SW 1271 (cell line): ENCODE data around the gene EFEMP1.
"Not testable (repeated sequence)": the region's sequence is repeated elsewhere in the genome, so short reads cannot be mapped to it uniquely, and the experiment has no call there.

ENCODE experiments used
- DNase-seq, 2 experiments: peaks; one replicate each; lab custom pipeline; 2025; lab: John Stamatoyannopoulos, UW

The EFEMP1 gene

GRCh38 chr2:55865096-55865835 is 58.3 kb downstream of the EFEMP1 start:
- DNase-seq = no peak

GRCh38 chr2:55864351-55865084 is 59.1 kb downstream of the EFEMP1 start:
- no peak for DNase-seq

GRCh38 chr2:55862673-55863390 is 60.8 kb downstream of the EFEMP1 start:
- DNase-seq = peak; percentile 91 to 94

- DNase-seq = peak; percentile 32 to 66
Measured at GRCh38 chr2:55862246-55862645, 61.3 kb downstream of the EFEMP1 start.

GRCh38 chr2:55861733-55862132 is 61.8 kb downstream of the EFEMP1 start:
- no peak for DNase-seq

GRCh38 chr2:55860832-55861231 is 62.8 kb downstream of the EFEMP1 start:
- DNase-seq = no peak

GRCh38 chr2:55859875-55860274 is 63.7 kb downstream of the EFEMP1 start:
- DNase-seq = no peak

- DNase-seq = no peak
Measured at GRCh38 chr2:55857766-55858165, 65.8 kb downstream of the EFEMP1 start.

- no peak for DNase-seq
Measured at GRCh38 chr2:55856936-55857335, 66.6 kb downstream of the EFEMP1 start.

GRCh38 chr2:55848096-55848495 is 75.5 kb downstream of the EFEMP1 start:
- no peak for DNase-seq

GRCh38 chr2:55846426-55846825 is 77.2 kb downstream of the EFEMP1 start:
- DNase-seq = no peak

GRCh38 chr2:55844986-55845385 is 78.6 kb downstream of the EFEMP1 start:
- DNase-seq = no peak

- no peak for DNase-seq
Measured at GRCh38 chr2:55843994-55844345, 79.6 kb downstream of the EFEMP1 start.

- no peak for DNase-seq
Measured at GRCh38 chr2:55843096-55843993, 80.2 kb downstream of the EFEMP1 start.

GRCh38 chr2:55842046-55842445 is 81.5 kb downstream of the EFEMP1 start:
- no peak for DNase-seq

- no peak for DNase-seq
Measured at GRCh38 chr2:55840460-55840859, 83.1 kb downstream of the EFEMP1 start.

GRCh38 chr2:55839182-55839819 is 84.3 kb downstream of the EFEMP1 start:
- no peak for DNase-seq

GRCh38 chr2:55838653-55839052 is 84.9 kb downstream of the EFEMP1 start:
- no peak for DNase-seq

GRCh38 chr2:55838117-55838516 is 85.5 kb downstream of the EFEMP1 start:
- not testable (repeated sequence) for DNase-seq

- DNase-seq = no peak
Measured at GRCh38 chr2:55837073-55837472, 86.5 kb downstream of the EFEMP1 start.

- not testable (repeated sequence) for DNase-seq
Measured at GRCh38 chr2:55831671-55832410, 91.7 kb downstream of the EFEMP1 start.
